HS-27A (cell line): ENCODE results near the gene LPCAT3.
"Not testable (repeated sequence)": the region's sequence is repeated elsewhere in the genome, so short reads cannot be mapped to it uniquely, and the experiment has no call there.

Experiments
- DNase-seq: peaks from one replicate; pipeline ENCODE4 v3.0.0-alpha.2; 2012; ENCODE audit warnings: low read depth, missing footprints

LPCAT3 gene

GRCh38 chr12:7035463-7035862 lies 17.2 kb upstream of the LPCAT3 start:
- DNase-seq = no peak

GRCh38 chr12:7034464-7034863 lies 16.2 kb upstream of the LPCAT3 start:
- no peak for DNase-seq

GRCh38 chr12:7032990-7033389 lies 14.7 kb upstream of the LPCAT3 start:
- DNase-seq = no peak

- no peak for DNase-seq
These were observed 13.0 kb upstream of the LPCAT3 start for GRCh38 chr12:7031306-7031705.

- no peak for DNase-seq
These were observed 8.6 kb upstream of the LPCAT3 start for GRCh38 chr12:7026854-7027253.

- DNase-seq = no peak
These were observed 4.8 kb upstream of the LPCAT3 start for GRCh38 chr12:7023114-7023513.

- DNase-seq = no peak
These were observed 3.7 kb upstream of the LPCAT3 start for GRCh38 chr12:7021956-7022355.

- DNase-seq = no peak
These were observed 830 bp upstream of the LPCAT3 start for GRCh38 chr12:7019043-7019569.

- no peak for DNase-seq
These were observed 366 bp downstream of the LPCAT3 start for GRCh38 chr12:7017870-7018349.

- DNase-seq = no peak
These were observed 1.2 kb downstream of the LPCAT3 start for GRCh38 chr12:7016958-7017571.

GRCh38 chr12:7015555-7016370 lies 2.5 kb downstream of the LPCAT3 start:
- no peak for DNase-seq

- no peak for DNase-seq
These were observed 5.2 kb downstream of the LPCAT3 start for GRCh38 chr12:7013101-7013500.

GRCh38 chr12:7012024-7012607 lies 6.2 kb downstream of the LPCAT3 start:
- no peak for DNase-seq

- DNase-seq = not testable (repeated sequence)
These were observed 6.9 kb downstream of the LPCAT3 start for GRCh38 chr12:7011398-7011797.

GRCh38 chr12:7009512-7009911 lies 8.8 kb downstream of the LPCAT3 start:
- no peak for DNase-seq

GRCh38 chr12:7008864-7009263 lies 9.4 kb downstream of the LPCAT3 start:
- no peak for DNase-seq

- DNase-seq = no peak
These were observed 11.6 kb downstream of the LPCAT3 start for GRCh38 chr12:7006639-7007038.

- no peak for DNase-seq
These were observed 13.0 kb downstream of the LPCAT3 start for GRCh38 chr12:7005311-7005710.

GRCh38 chr12:7004840-7005239 lies 13.4 kb downstream of the LPCAT3 start:
- DNase-seq = no peak

GRCh38 chr12:7004287-7004803 lies 13.9 kb downstream of the LPCAT3 start:
- no peak for DNase-seq

GRCh38 chr12:7001921-7002591 lies 16.2 kb downstream of the LPCAT3 start:
- no peak for DNase-seq
